HCT116 (cell line): ENCODE measurements around the gene PINK1. TPM values are rescaled to one million over a fixed set of nuclear protein-coding genes. Genes with fewer than 3 reads are reported as not detected.

Source experiments
- ATAC-seq: fragments of 200-7000 bp; cut with Tn5 transposase; 2 replicates; pipeline ENCODE4 v1.9.1; 2020; ENCODE audit warnings: mild to moderate bottlenecking, moderate library complexity
- BruUV-seq: library from RNA; stranded (reverse); fragments of 400-500 nt; replicated peaks from 2 replicates; lab custom pipeline; 2021; lab: Mats Ljungman, UMichigan
- CTCF ChIA-PET: fragments of 300-600 bp; sonication (Branson Sonifier 250); formaldehyde crosslinking; loops from one replicate; lab custom pipeline; 2021; ENCODE audit warnings: antibody characterized with exemption; lab: Charles Lee
- POLR2A ChIA-PET: fragments of 300-600, 350-600 bp; sonication (Branson Sonifier 250); formaldehyde crosslinking; loops from one replicate; lab custom pipeline; 2021; ENCODE audit warnings: antibody characterized with exemption; lab: Charles Lee
- RAD21 ChIA-PET, 2 experiments: fragments of 300-600 bp; sonication (Branson Sonifier 250); formaldehyde crosslinking; loops; one replicate each; lab custom pipeline; 2023; ENCODE audit warnings: low total read pairs in 2 of 2; ENCODE audit not compliant: uncharacterized antibody in 2 of 2, unreplicated experiment in 2 of 2, low non-redundant PET in 1 of 2; lab: Charles Lee
- DNase-seq: peaks from one replicate; pipeline ENCODE4 v3.0.0-alpha.2; 2010; ENCODE audit warnings: low read depth, low spot score
- H2AFZ ChIP-seq: fragments of 200-600 bp; shearing (Covaris generic), sonication (generic); 2 replicates; pipeline ENCODE4 v1.6.1; 2017; ENCODE audit warnings: low read depth, mixed run types, mixed read lengths, antibody characterized with exemption, low read length; ENCODE audit not compliant: poor library complexity, severe bottlenecking
- H3K27ac ChIP-seq: 2 replicates; pipeline ENCODE4 v1.5.1; 2012; ENCODE audit warnings: low read depth, low read length
- H3K27me3 ChIP-seq: fragments of 200-600 bp; sonication (generic); 2 replicates; pipeline ENCODE4 v1.6.1; 2016; ENCODE audit warnings: mixed run types, low read length, mixed read lengths; ENCODE audit not compliant: insufficient read depth
- H3K36me3 ChIP-seq, 2 experiments: fragments of 200-500 bp in 1 of 2; fragments of 200-600 bp in 1 of 2; sonication (Bioruptor generic) in 1 of 2; sonication (generic) in 1 of 2; 2 replicates each; pipeline versions ENCODE4 v1.5.1 to v1.6.1; 2014 to 2016; ENCODE audit warnings: low read length in 2 of 2, inconsistent platforms in 1 of 2, mixed read lengths in 1 of 2, mixed run types in 1 of 2; ENCODE audit not compliant: insufficient read depth in 2 of 2, control insufficient read depth in 1 of 2
- H3K4me1 ChIP-seq, 2 experiments: fragments of 200-600 bp in 1 of 2; sonication (generic) in 1 of 2; 2 replicates each; pipeline versions ENCODE4 v1.5.1 to v1.6.1; 2012 to 2017; ENCODE audit warnings: low read length in 2 of 2, inconsistent platforms in 1 of 2, mild to moderate bottlenecking in 1 of 2, mixed read lengths in 1 of 2, mixed run types in 1 of 2, moderate library complexity in 1 of 2; ENCODE audit not compliant: insufficient read depth in 2 of 2, control insufficient read depth in 1 of 2
- H3K4me2 ChIP-seq: fragments of 200-600 bp; sonication (generic); 2 replicates; pipeline ENCODE4 v1.6.1; 2017; ENCODE audit warnings: mixed run types, low read length, mixed read lengths
- H3K4me3 ChIP-seq, 2 experiments: fragments of 200-600 bp in 1 of 2; sonication (generic) in 1 of 2; replicated peaks in 1 of 2; 2 replicates each; pipeline ENCODE4 v1.5.1; 2011 to 2016; ENCODE audit warnings: low read length in 2 of 2, control low read depth in 1 of 2, low read depth in 1 of 2, mild to moderate bottlenecking in 1 of 2, mixed read lengths in 1 of 2, mixed run types in 1 of 2
- H3K79me2 ChIP-seq: fragments of 200-600 bp; sonication (generic); 2 replicates; pipeline ENCODE4 v1.6.1; 2017; ENCODE audit warnings: mild to moderate bottlenecking, mixed run types, low read length, moderate library complexity, mixed read lengths; ENCODE audit not compliant: insufficient read depth
- H3K9ac ChIP-seq: fragments of 200-600 bp; sonication (generic); 2 replicates; pipeline ENCODE4 v1.6.1; 2016; ENCODE audit warnings: low read length, mixed read lengths
- H3K9me2 ChIP-seq: fragments of 200-600 bp; sonication (generic), shearing (Covaris generic); 2 replicates; pipeline ENCODE4 v1.6.1; 2017; ENCODE audit warnings: mixed run types, mild to moderate bottlenecking, moderate library complexity; ENCODE audit not compliant: insufficient read depth
- H3K9me3 ChIP-seq, 2 experiments: fragments of 200-500 bp in 1 of 2; fragments of 200-600 bp in 1 of 2; sonication (Bioruptor generic) in 1 of 2; sonication (generic) in 1 of 2; 2 replicates each; pipeline ENCODE4 v1.6.1; 2014 to 2017; ENCODE audit warnings: low read length in 2 of 2, mixed read lengths in 2 of 2, inconsistent platforms in 1 of 2, low read depth in 1 of 2, mild to moderate bottlenecking in 1 of 2, mixed run types in 1 of 2, moderate library complexity in 1 of 2; ENCODE audit not compliant: control insufficient read depth in 1 of 2, insufficient read depth in 1 of 2
- H4K20me1 ChIP-seq: fragments of 200-600 bp; sonication (generic), shearing (Covaris generic); 2 replicates; pipeline ENCODE4 v1.6.1; 2017; ENCODE audit warnings: mixed run types, mild to moderate bottlenecking, moderate library complexity; ENCODE audit not compliant: insufficient read depth
- ATF3 ChIP-seq: IDR thresholded peaks from 2 replicates; pipeline ENCODE4 v1.6.1; 2012
- CEBPB ChIP-seq: IDR thresholded peaks from 2 replicates; pipeline ENCODE4 v1.6.1; 2012; ENCODE audit warnings: low read depth
- CTCF ChIP-seq, 3 experiments: fragments of 200-600 bp in 1 of 3; sonication (generic) in 1 of 3; IDR thresholded peaks in 2 of 3; conservative IDR thresholded peaks in 1 of 3; 2 replicates each; pipeline ENCODE4 v1.5.1; 2012 to 2017; ENCODE audit warnings: low read depth in 2 of 3, low read length in 2 of 3, antibody characterized with exemption in 1 of 3, borderline replicate concordance in 1 of 3, control low read depth in 1 of 3, mild to moderate bottlenecking in 1 of 3, mixed read lengths in 1 of 3, mixed run types in 1 of 3, moderate library complexity in 1 of 3; ENCODE audit not compliant: insufficient read depth in 1 of 3
- ELF1 ChIP-seq: IDR thresholded peaks from 2 replicates; pipeline ENCODE4 v1.6.1; 2012; ENCODE audit warnings: low read depth, borderline replicate concordance
- EZH2 ChIP-seq: fragments of 200-600 bp; sonication (generic); IDR thresholded peaks from 2 replicates; pipeline ENCODE4 v1.6.1; 2017; ENCODE audit warnings: antibody characterized with exemption, mixed run types
- EZH2phosphoT487 ChIP-seq: fragments of 200-600 bp; IDR thresholded peaks from 2 replicates; pipeline ENCODE4 v1.6.1; 2018; ENCODE audit warnings: antibody characterized with exemption, borderline replicate concordance
- FOSL1 ChIP-seq: IDR thresholded peaks from 2 replicates; pipeline ENCODE4 v1.6.1; 2012; ENCODE audit warnings: low read depth
- JUND ChIP-seq: IDR thresholded peaks from 2 replicates; pipeline ENCODE4 v1.6.1; 2012
- POLR2A ChIP-seq: IDR thresholded peaks from 2 replicates; pipeline ENCODE4 v1.7.0; 2011; ENCODE audit warnings: borderline replicate concordance; ENCODE audit not compliant: insufficient read depth, insufficient read length; ENCODE audit errors: extremely low read depth
- POLR2AphosphoS5 ChIP-seq: IDR thresholded peaks from 2 replicates; pipeline ENCODE4 v1.6.1; 2011; ENCODE audit warnings: mild to moderate bottlenecking, low read depth, low read length, moderate library complexity
- REST ChIP-seq: IDR thresholded peaks from 2 replicates; pipeline ENCODE4 v1.6.1; 2012; ENCODE audit warnings: low read depth
- SIN3A ChIP-seq: IDR thresholded peaks from 2 replicates; pipeline ENCODE4 v1.6.1; 2012; ENCODE audit warnings: low read depth
- SP1 ChIP-seq: IDR thresholded peaks from 2 replicates; pipeline ENCODE4 v1.6.1; 2012; ENCODE audit warnings: low read depth
- YY1 ChIP-seq: IDR thresholded peaks from 2 replicates; pipeline ENCODE4 v1.6.1; 2011; ENCODE audit warnings: low read length, low read depth, moderate library complexity, mild to moderate bottlenecking; ENCODE audit not compliant: insufficient replicate concordance; ENCODE audit errors: extremely low read depth
- ZBTB33 ChIP-seq: IDR thresholded peaks from 2 replicates; pipeline ENCODE4 v1.6.1; 2011; ENCODE audit warnings: mild to moderate bottlenecking, low read length, moderate library complexity; ENCODE audit not compliant: insufficient replicate concordance; ENCODE audit errors: extremely low read depth
- ZFX ChIP-seq: fragments of 450-650 bp; IDR thresholded peaks from 2 replicates; pipeline ENCODE4 v1.6.1; 2017
- intact Hi-C: fragments of 100-400 bp; cut with micrococcal nuclease; formaldehyde crosslinking; loops from 2 replicates; pipeline ENCODE4 v1.10.0; 2022
- total RNA-seq: library from RNA; stranded (reverse); gene quantifications from one replicate; pipeline ENCODE4 v1.2.1, GENCODE V29; 2021; ENCODE audit not compliant: unreplicated experiment

The PINK1 gene
- total RNA-seq, 1 experiment from 2014 or later = 29.4 TPM

GRCh38 chr1:20670936-20671335 is 37.7 kb downstream of the PINK1 start (continued):
- no peak for TF ChIP-seq ELF1
- TF ChIP-seq ATF3 = no peak
- no peak for TF ChIP-seq ZFX
- TF ChIP-seq POLR2AphosphoS5 = no peak
- TF ChIP-seq ZBTB33 = no peak
- no peak for TF ChIP-seq YY1

- H3K9me2 ChIP-seq = no peaks in the 10 kb centered on the region
- RAD21 ChIA-PET = no interaction called here
- H3K4me2 ChIP-seq = no peak overlapping the region
- POLR2A ChIA-PET = no interaction called here
- H3K36me3 ChIP-seq = no peaks in the 10 kb centered on the region
- no peak overlapping the region for H3K9ac ChIP-seq
- no peaks in the 10 kb centered on the region for H3K27me3 ChIP-seq
- intact Hi-C loops = no loop called here
- H3K79me2 ChIP-seq = no peaks in the 10 kb centered on the region
- no peak for DNase-seq
- H3K4me1 ChIP-seq = no peaks in the 10 kb centered on the region
- no peak overlapping the region for H2AFZ ChIP-seq
- no peak overlapping the region for H3K27ac ChIP-seq
- no peaks in the 10 kb centered on the region for H3K9me3 ChIP-seq
- no peaks in the 10 kb centered on the region for H4K20me1 ChIP-seq
- CTCF ChIA-PET = no interaction called here
- no TSS peak for BruUV-seq
- no peak overlapping the region for H3K4me3 ChIP-seq
- no peak for ATAC-seq
- TF ChIP-seq FOSL1 (no peak), POLR2A (no peak), EZH2phosphoT487 (no peak), CEBPB (no peak), ZFX (no peak), YY1 (no peak), CTCF (IDR thresholded peaks at IDR 0.05 in 2 of 3, conservative IDR thresholded peaks at IDR 0.05 in 1 of 3; ENCODE audit: borderline replicate concordance in 1 of 3, insufficient read depth in 1 of 3, low read depth in 2 of 3, low read length in 2 of 3) (no peak), REST (no peak), JUND (no peak), EZH2 (no peak), SP1 (no peak), ZBTB33 (no peak), SIN3A (no peak)
These were observed 39.0 kb downstream of the PINK1 start for GRCh38 chr1:20672265-20672632.
